ENCODE results near the gene C6orf89.

The C6orf89 gene

GRCh38 chr6:36970892-36971842, 85.4 kb downstream of the C6orf89 start:
- no peak for DNase-seq

GRCh38 chr6:36971921-36972673, 86.3 kb downstream of the C6orf89 start:
- DNase-seq: no peak

GRCh38 chr6:36973190-36973589, 87.4 kb downstream of the C6orf89 start:
- no peak for DNase-seq

- no peak for DNase-seq
Measured at GRCh38 chr6:36973647-36974046, 87.9 kb downstream of the C6orf89 start.

GRCh38 chr6:36975231-36976006, 89.7 kb downstream of the C6orf89 start:
- no peak for DNase-seq

- no peak for DNase-seq
Measured at GRCh38 chr6:36976007-36976264, 90.2 kb downstream of the C6orf89 start.

- no peak for DNase-seq
Measured at GRCh38 chr6:36976509-36976908, 90.8 kb downstream of the C6orf89 start.

- no peak for DNase-seq
Measured at GRCh38 chr6:36976931-36977330, 91.2 kb downstream of the C6orf89 start.

GRCh38 chr6:36977470-36977941, 91.8 kb downstream of the C6orf89 start:
- DNase-seq: no peak

Data from activated gamma-delta T cell treated with Interleukin-2 at 50 U/mL for 16 hours (primary cell).